GM18508 (cell line): ENCODE data around the gene ITPR1.

Experiments
- ATAC-seq: cut with Tn5 transposase; IDR thresholded peaks from one replicate; pipeline ENCODE4 v1.9.1; 2021; ENCODE audit warnings: moderate number of reproducible peaks; ENCODE audit not compliant: insufficient read depth, unreplicated experiment

The ITPR1 gene

GRCh38 chr3:4834403-4834866, 341.3 kb downstream of the ITPR1 start:
- peak; percentile 49 for ATAC-seq

- ATAC-seq = no peak
Measured at GRCh38 chr3:4835616-4836043, 342.5 kb downstream of the ITPR1 start.

- ATAC-seq = no peak
Measured at GRCh38 chr3:4836516-4836915, 343.4 kb downstream of the ITPR1 start.

- ATAC-seq = no peak
Measured at GRCh38 chr3:4837374-4837930, 344.3 kb downstream of the ITPR1 start.

GRCh38 chr3:4838621-4839022, 345.5 kb downstream of the ITPR1 start:
- ATAC-seq = peak; percentile 54

GRCh38 chr3:4839278-4839677, 346.1 kb downstream of the ITPR1 start:
- ATAC-seq = no peak

- no peak for ATAC-seq
Measured at GRCh38 chr3:4841225-4841624, 348.1 kb downstream of the ITPR1 start.

- no peak for ATAC-seq
Measured at GRCh38 chr3:4841776-4842440, 348.8 kb downstream of the ITPR1 start.

- no peak for ATAC-seq
Measured at GRCh38 chr3:4843619-4844018, 350.5 kb downstream of the ITPR1 start.

GRCh38 chr3:4845882-4846281, 352.7 kb downstream of the ITPR1 start:
- ATAC-seq = peak; percentile 72

GRCh38 chr3:4846543-4846942, 353.4 kb downstream of the ITPR1 start:
- ATAC-seq = no peak

- no peak for ATAC-seq
Measured at GRCh38 chr3:4848176-4848825, 355.2 kb downstream of the ITPR1 start.

GRCh38 chr3:4849136-4849535, 356.0 kb downstream of the ITPR1 start:
- ATAC-seq = no peak

- ATAC-seq = no peak
Measured at GRCh38 chr3:4849739-4850138, 356.6 kb downstream of the ITPR1 start.

- no peak for ATAC-seq
Measured at GRCh38 chr3:4850211-4850927, 357.2 kb downstream of the ITPR1 start.

GRCh38 chr3:4850928-4851265, 357.7 kb downstream of the ITPR1 start:
- peak; percentile 65 for ATAC-seq

GRCh38 chr3:4852780-4853748, 359.9 kb downstream of the ITPR1 start:
- no peak for ATAC-seq

- ATAC-seq = no peak
Measured at GRCh38 chr3:4853749-4854140, 360.6 kb downstream of the ITPR1 start.

GRCh38 chr3:4855676-4856075, 362.5 kb downstream of the ITPR1 start:
- ATAC-seq = no peak

GRCh38 chr3:4856136-4856535, 363.0 kb downstream of the ITPR1 start:
- ATAC-seq = no peak
